Activated T-helper 2 cell treated with anti-CD3 and anti-CD28 coated beads, Interferon-gamma antibody, Interleukin-2, Interleukin-4, amounts not matched to agents 10 μg/mL and 5 μg/mL and 100 μg/mL, durations not matched to agents 14 hours and 24 hours and 36 hours (primary cell): ENCODE data around the gene MRPL48. TPM values are rescaled to one million over a fixed set of nuclear protein-coding genes. Genes with fewer than 3 reads are reported as not detected.

ENCODE experiments used
- DNase-seq: peaks from one replicate; pipeline ENCODE4 v3.0.0; 2021; ENCODE audit warnings: low spot score
- H3K27ac Mint-ChIP-seq: one replicate; pipeline ENCODE4 v1.8.0; 2021; ENCODE audit warnings: mixed read lengths
- H3K27me3 Mint-ChIP-seq: one replicate; pipeline ENCODE4 v1.8.0; 2021; ENCODE audit warnings: low read depth, mixed read lengths
- H3K36me3 Mint-ChIP-seq: one replicate; pipeline ENCODE4 v1.8.0; 2021; ENCODE audit warnings: low read depth, mixed read lengths
- H3K4me1 Mint-ChIP-seq: one replicate; pipeline ENCODE4 v1.8.0; 2021; ENCODE audit warnings: low read depth, mixed read lengths
- H3K4me3 Mint-ChIP-seq: one replicate; pipeline ENCODE4 v1.8.0; 2021; ENCODE audit warnings: low read depth, mild to moderate bottlenecking, moderate library complexity, mixed read lengths
- H3K9me3 Mint-ChIP-seq: one replicate; pipeline ENCODE4 v1.8.0; 2021; ENCODE audit warnings: mixed read lengths
- intact Hi-C: fragments of 100-400 bp; cut with micrococcal nuclease; formaldehyde crosslinking; loops from one replicate; pipeline ENCODE4 v1.15.1; 2023
- total RNA-seq: library from RNA; stranded (reverse); gene quantifications from 2 replicates; pipeline ENCODE4 v1.2.3, GENCODE V29; 2022

Gene MRPL48
- total RNA-seq, 1 donor from 2014 or later, result 63.1 TPM

DNA sequence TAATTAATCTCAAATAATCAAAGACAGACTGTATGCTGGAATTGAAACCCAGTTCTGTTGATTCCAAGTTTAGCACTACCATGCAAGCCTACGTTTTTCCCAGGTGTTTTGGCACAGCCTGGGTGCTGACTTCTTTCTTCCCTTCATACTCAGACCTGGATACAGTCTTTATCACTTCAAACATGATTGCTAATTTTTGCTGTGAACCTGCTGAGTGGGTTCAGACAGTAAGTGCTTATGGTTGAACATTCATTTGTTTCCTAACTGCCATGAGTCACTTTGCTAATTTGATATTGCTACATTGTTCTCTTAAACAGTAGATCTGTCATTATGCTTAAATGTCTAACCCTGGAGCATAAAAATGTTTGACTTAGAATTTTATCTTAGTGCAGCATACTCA is 101.3 kb downstream of the MRPL48 start:
- Mint-ChIP-seq H3K4me3 (no peak overlapping the region), H3K27ac (no peak overlapping the region), H3K9me3 (no peaks in the 10 kb centered on the region), H3K27me3 (no peaks in the 10 kb centered on the region), H3K36me3 (peaks cover 26% of the 10 kb centered on the region), H3K4me1 (peaks cover 1% of the 10 kb centered on the region)
- DNase-seq, result no peak
- intact Hi-C loops, result no loop called here

- DNase-seq, result no peak
- intact Hi-C loops, result no loop called here
- no peak overlapping the region for H3K27ac Mint-ChIP-seq
- no peak overlapping the region for H3K4me3 Mint-ChIP-seq
- H3K4me1 Mint-ChIP-seq, result peaks cover 1% of the 10 kb centered on the region
- H3K9me3 Mint-ChIP-seq, result no peaks in the 10 kb centered on the region
- peaks cover 25% of the 10 kb centered on the region for H3K36me3 Mint-ChIP-seq
- no peaks in the 10 kb centered on the region for H3K27me3 Mint-ChIP-seq
These were observed 101.9 kb downstream of the MRPL48 start for GRCh38 chr11:73889536-73889935.

- H3K4me1 Mint-ChIP-seq, result peaks cover 1% of the 10 kb centered on the region
- no peak overlapping the region for H3K27ac Mint-ChIP-seq
- H3K27me3 Mint-ChIP-seq, result no peaks in the 10 kb centered on the region
- intact Hi-C loops, result no loop called here
- no peak for DNase-seq
- no peak overlapping the region for H3K4me3 Mint-ChIP-seq
- peaks cover 18% of the 10 kb centered on the region for H3K36me3 Mint-ChIP-seq
- H3K9me3 Mint-ChIP-seq, result no peaks in the 10 kb centered on the region
These were observed 105.4 kb downstream of the MRPL48 start for GRCh38 chr11:73893041-73893440.

DNA sequence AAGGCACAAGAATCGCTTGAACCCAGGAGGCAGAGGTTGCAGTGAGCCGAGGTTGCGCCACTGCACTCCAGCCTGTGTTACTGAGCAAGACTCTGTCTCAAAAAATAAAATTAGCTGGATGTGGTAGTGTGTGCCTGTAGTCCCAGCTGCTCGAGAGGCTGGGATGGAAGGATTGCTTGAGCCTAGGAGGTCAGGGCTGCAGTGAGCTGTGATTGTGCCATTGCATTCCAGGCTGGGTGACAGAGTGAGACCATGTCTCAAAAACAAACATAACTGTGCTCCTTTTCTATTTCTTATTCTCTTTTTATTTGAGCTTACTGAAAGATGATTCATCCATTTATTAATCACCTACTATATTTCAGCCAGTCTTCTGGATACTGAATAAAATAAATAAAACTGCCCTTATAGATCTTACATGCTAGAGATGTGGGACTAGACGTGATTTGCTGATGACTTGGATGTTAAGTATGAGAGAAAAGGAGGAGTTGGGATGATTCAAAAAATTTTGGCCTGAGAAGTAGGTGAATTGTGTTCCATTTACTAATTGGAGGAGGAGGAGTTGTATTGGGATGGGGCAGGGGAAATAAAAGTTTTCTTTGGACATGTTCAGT is 107.2 kb downstream of the MRPL48 start:
- intact Hi-C loops, result no loop called here
- Mint-ChIP-seq H3K27me3 (no peaks in the 10 kb centered on the region), H3K4me3 (no peak overlapping the region), H3K9me3 (no peaks in the 10 kb centered on the region), H3K4me1 (no peaks in the 10 kb centered on the region), H3K36me3 (peaks cover 18% of the 10 kb centered on the region), H3K27ac (no peak overlapping the region)
- no peak for DNase-seq

DNA sequence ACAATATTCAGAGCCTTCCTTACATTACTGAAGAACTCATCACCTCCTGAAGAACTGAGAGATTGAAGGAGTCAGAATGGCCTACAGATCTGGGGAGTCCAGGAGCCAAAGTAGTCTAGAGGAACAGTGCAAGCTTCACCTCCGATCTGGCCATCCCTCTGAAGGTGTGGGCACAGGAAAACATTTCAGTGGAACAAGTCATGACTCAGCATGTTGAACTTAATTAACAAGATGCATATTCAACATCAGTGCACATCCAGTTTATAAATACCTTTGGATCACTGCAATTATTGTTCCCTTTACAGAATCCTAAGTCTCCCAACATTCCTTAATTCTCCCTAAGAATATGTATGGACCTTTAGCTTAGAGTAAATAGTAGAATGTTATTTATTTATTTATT is 114.6 kb downstream of the MRPL48 start:
- H3K4me3 Mint-ChIP-seq, result no peak overlapping the region
- H3K27me3 Mint-ChIP-seq, result no peaks in the 10 kb centered on the region
- intact Hi-C loops, result no loop called here
- H3K4me1 Mint-ChIP-seq, result no peaks in the 10 kb centered on the region
- H3K9me3 Mint-ChIP-seq, result no peaks in the 10 kb centered on the region
- H3K27ac Mint-ChIP-seq, result no peak overlapping the region
- peaks cover 34% of the 10 kb centered on the region for H3K36me3 Mint-ChIP-seq
- no peak for DNase-seq

DNA sequence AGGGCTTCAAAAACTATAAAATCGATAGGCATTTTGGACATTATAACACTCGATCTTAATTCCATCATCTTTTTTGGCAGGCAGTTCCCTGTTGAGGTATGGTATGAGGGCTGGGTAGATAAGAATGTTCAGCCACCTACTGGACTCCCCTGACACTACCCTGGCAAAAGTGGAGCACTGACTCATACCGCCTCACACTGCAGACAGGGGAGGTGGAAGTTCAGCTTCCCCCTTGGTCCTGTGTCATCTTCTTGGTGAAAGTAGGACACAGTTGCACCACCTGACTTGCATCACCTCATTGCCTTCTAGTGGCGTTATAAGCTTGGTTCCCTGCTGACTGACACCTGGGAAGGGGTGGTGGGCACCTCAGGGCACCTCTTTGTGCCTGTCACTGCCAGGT is 119.5 kb downstream of the MRPL48 start:
- intact Hi-C loops, result no loop called here
- Mint-ChIP-seq H3K36me3 (peaks cover 26% of the 10 kb centered on the region), H3K4me1 (no peaks in the 10 kb centered on the region), H3K4me3 (no peak overlapping the region), H3K9me3 (no peaks in the 10 kb centered on the region), H3K27ac (no peak overlapping the region), H3K27me3 (no peaks in the 10 kb centered on the region)
- no peak for DNase-seq

DNA sequence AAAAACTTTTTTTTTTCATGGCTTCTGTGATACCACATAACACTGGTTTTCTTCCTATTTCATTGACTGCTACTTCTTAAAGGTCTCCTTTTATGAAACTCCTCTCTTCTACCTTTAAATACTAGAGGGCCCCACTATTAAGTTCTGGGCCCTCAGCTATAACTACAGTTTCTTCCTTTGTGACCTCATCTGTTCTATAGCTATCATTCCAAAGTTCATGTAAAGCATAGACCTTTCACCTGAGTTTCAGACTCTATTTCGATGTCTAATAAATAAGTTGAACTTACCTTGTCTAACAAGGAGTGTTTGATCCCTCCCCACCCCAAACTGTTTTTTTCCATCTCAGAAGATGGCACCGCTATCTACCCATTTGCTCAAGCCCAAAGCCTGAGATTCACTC is 124.4 kb downstream of the MRPL48 start:
- Mint-ChIP-seq H3K27me3 (no peaks in the 10 kb centered on the region), H3K4me1 (no peaks in the 10 kb centered on the region), H3K36me3 (peaks cover 47% of the 10 kb centered on the region), H3K27ac (no peak overlapping the region), H3K4me3 (no peak overlapping the region), H3K9me3 (no peaks in the 10 kb centered on the region)
- no peak for DNase-seq
- intact Hi-C loops, result no loop called here

DNA sequence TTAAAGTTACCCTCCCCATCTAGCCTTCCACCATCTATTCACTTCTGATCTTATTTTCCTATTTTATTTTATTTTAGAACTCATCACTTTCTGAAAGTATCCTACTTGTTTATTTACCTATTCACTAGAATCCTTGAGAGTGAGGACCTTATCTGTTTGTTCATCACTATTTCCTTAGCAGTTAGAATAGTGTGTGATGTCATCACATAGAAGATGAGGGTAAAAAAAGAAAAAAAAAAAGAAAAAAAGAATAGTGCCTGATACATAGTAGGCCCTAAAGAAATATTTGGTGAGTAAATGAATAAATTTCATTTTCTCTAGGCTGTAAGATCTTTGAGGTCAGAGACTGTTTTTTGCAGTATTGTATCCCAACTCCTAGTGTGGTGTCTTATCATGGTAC is 125.8 kb downstream of the MRPL48 start:
- no peak overlapping the region for H3K4me3 Mint-ChIP-seq
- H3K9me3 Mint-ChIP-seq, result no peaks in the 10 kb centered on the region
- no peaks in the 10 kb centered on the region for H3K4me1 Mint-ChIP-seq
- no peak overlapping the region for H3K27ac Mint-ChIP-seq
- no peak for DNase-seq
- H3K27me3 Mint-ChIP-seq, result no peaks in the 10 kb centered on the region
- peaks cover 51% of the 10 kb centered on the region for H3K36me3 Mint-ChIP-seq
- intact Hi-C loops, result no loop called here

GRCh38 chr11:73914284-73914683 is 126.6 kb downstream of the MRPL48 start:
- no peak for DNase-seq
- Mint-ChIP-seq H3K36me3 (peaks cover 56% of the 10 kb centered on the region), H3K4me1 (no peaks in the 10 kb centered on the region), H3K9me3 (no peaks in the 10 kb centered on the region), H3K27ac (no peak overlapping the region), H3K27me3 (no peaks in the 10 kb centered on the region), H3K4me3 (no peak overlapping the region)
- intact Hi-C loops, result no loop called here

Other genes with a start within 250 kb of the MRPL48 start
- 19.2 and 19.3 TPM in 2 replicates for gene FAM168A, start 189.8 kb upstream of the MRPL48 start, total RNA-seq
- gene PLEKHB1, start 141.3 kb upstream of the MRPL48 start, total RNA-seq, result 1.2 and 1.4 TPM in 2 replicates
- gene RAB6A, start 26.8 kb upstream of the MRPL48 start, total RNA-seq, result 74.6 and 89.5 TPM in 2 replicates
- 90.2 and 99.9 TPM in 2 replicates for gene COA4, start 89.0 kb downstream of the MRPL48 start, total RNA-seq
- gene PAAF1, start 89.1 kb downstream of the MRPL48 start, total RNA-seq, result 25.4 and 28.7 TPM in 2 replicates
- 0.44 and 0.52 TPM in 2 replicates for gene DNAJB13, start 163.2 kb downstream of the MRPL48 start, total RNA-seq
- 429 and 437 TPM in 2 replicates for gene UCP2, start 195.0 kb downstream of the MRPL48 start, total RNA-seq
- gene UCP3, start 221.2 kb downstream of the MRPL48 start, total RNA-seq, result 2.0 and 2.6 TPM in 2 replicates